ENCODE data around the gene HECTD3.
"Not testable (repeated sequence)": the region's sequence is repeated elsewhere in the genome, so short reads cannot be mapped to it uniquely, and the experiment has no call there.

HECTD3 gene

GRCh38 chr1:45014321-45015028 is 3.4 kb upstream of the HECTD3 start:
- peak; percentile 60 to 74 for DNase-seq (ENCODE audit: low read depth in 2 of 2)

- no peak for DNase-seq (ENCODE audit: low read depth in 2 of 2)
Observed at GRCh38 chr1:45013551-45014209, 2.6 kb upstream of the HECTD3 start.

DNA sequence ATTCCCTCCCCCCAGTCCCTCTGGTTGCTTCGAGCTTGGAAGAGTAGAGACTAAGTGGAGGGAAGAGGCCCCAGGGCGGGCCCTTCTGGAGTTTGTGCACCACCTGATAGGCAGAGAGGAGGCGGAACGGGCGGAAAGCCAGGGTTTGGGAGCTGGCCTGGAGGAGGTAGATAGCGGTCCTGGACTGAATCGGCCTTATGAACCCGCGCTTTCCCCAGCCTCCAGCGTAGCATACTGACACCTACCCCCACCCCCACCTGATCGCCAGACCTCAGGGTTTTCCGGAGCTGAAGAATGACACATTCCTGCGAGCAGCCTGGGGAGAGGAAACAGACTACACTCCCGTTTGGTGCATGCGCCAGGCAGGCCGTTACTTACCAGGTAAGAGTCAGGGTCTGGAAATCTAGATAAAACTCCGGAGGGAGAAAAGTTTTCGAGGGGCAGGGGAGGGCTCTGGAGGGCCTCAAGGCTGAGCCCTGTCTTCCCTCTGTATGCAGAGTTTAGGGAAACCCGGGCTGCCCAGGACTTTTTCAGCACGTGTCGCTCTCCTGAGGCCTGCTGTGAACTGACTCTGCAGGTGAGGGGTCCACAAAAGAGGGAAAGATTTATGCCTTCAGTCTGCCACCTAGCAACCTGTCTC is 1.6 kb upstream of the HECTD3 start:
- peak in 1 of 2 donors; percentile 8 for DNase-seq (ENCODE audit: low read depth in 2 of 2)

DNA sequence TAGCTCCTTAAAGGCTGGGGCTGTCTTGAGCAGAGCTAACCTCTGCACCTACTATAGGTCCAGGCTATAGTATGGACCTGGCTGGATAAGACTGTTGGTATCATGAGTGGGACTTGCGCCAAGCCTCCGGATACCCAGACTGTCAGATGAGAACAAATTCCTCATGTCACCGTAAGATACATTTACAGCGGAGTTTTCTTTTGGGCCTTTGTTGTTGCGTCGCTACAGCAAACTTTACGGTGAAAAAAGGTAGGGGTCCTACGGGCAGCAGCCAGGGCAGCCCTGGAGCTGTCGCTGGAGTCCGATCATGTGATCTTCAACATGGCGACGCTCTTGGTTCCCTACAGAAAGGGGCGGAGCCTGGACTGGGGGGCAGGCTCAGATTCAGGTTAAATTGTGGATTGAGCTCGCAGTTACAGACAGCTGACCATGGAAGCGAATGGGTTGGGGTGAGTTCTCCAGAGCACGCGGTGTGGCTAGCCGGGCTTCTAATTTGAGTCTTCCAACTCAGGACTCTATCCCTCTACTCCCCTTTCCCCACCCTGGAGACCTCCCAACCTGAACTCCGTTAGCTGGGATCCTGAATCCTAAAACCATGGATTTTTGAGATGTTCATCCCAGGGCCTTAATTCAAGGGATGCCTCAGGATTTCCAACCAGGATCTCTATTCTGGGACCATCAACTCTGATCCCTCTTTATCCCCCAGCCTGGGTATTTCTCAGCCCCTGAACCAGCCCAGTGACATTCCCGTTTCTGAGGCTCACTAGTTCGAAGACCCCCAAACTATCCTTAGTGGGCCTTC is 914 bp upstream of the HECTD3 start, which contains the start of gene UROD:
Gene UROD, plus strand, starts transcription at position 418 of the 802 bp plus-strand sequence. Its CDS starts 12 bp downstream, at position 430.
- peak; percentile 81 to 83 for DNase-seq (ENCODE audit: low read depth in 2 of 2)

- peak in 1 of 2 donors; percentile 9 for DNase-seq (ENCODE audit: low read depth in 2 of 2)
Observed at GRCh38 chr1:45009956-45010854, 919 bp downstream of the HECTD3 start.

GRCh38 chr1:45009296-45009865 is 1.7 kb downstream of the HECTD3 start:
- no peak for DNase-seq (ENCODE audit: low read depth in 2 of 2)

DNA sequence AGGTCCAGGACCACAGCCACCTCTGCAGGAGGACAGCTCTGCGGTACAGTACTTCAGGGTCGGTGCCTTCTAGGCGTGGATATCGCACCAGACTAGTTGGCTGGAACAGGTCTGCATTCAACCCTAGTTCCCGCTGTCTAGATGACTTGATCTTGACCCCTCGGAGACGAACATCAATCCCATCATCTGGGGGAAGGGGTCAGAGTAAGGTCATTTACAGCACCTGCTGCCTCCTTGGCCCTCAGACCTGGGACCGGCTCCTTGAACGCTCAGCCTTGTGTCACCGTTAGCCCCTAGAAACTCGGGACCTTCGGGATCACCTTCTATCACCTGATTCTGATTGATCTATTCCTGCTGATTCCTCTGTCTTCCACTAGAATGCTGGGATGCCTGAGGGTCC is 2.6 kb downstream of the HECTD3 start:
- DNase-seq (ENCODE audit: low read depth in 2 of 2) = no peak

DNA sequence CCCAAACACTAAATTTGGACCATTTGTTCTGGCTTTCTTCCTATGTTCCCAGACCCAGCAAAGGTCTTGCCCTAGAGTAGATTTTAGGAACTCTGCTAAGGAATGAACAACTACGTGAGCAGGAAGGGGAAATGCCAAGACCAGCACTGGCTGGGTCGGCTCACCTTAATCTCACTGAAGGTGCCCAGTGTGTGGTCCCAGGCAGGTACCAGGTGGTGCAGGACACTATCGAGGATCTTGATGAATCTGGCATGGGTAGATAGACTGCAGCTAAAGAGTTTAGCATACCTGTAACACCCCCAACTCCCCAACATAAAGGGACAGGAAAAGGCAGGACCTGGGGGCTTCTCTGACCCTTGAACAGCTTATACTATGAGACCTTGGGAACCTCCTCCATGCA is 3.0 kb downstream of the HECTD3 start:
- no peak for DNase-seq (ENCODE audit: low read depth in 2 of 2)

DNA sequence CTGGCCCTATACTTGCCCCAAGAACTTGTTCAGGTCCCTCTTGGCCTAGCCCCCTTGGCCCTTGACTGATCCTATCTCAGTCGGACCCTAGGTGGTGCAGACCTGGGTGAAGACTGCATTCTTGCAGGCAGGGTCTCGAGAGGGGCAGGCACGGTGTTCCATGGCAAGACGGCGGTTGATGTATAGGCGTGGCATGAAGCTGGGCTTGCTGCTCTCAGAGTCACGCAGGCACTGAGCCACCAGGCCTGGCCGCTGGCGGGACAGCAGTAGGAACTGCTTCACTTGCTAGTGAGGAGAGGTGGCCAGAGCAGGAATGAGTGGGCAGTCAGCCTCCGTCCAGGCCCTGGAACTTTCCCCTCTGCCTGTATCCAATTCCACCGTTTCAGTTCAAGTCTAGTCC is 3.8 kb downstream of the HECTD3 start:
- DNase-seq (ENCODE audit: low read depth in 2 of 2) = no peak

GRCh38 chr1:45005761-45006160 is 5.4 kb downstream of the HECTD3 start:
- no peak for DNase-seq (ENCODE audit: low read depth in 2 of 2)

GRCh38 chr1:45004281-45004920 is 6.7 kb downstream of the HECTD3 start:
- DNase-seq (ENCODE audit: low read depth in 2 of 2) = no peak

GRCh38 chr1:45003741-45004140 is 7.4 kb downstream of the HECTD3 start:
- DNase-seq (ENCODE audit: low read depth in 2 of 2) = no peak

DNA sequence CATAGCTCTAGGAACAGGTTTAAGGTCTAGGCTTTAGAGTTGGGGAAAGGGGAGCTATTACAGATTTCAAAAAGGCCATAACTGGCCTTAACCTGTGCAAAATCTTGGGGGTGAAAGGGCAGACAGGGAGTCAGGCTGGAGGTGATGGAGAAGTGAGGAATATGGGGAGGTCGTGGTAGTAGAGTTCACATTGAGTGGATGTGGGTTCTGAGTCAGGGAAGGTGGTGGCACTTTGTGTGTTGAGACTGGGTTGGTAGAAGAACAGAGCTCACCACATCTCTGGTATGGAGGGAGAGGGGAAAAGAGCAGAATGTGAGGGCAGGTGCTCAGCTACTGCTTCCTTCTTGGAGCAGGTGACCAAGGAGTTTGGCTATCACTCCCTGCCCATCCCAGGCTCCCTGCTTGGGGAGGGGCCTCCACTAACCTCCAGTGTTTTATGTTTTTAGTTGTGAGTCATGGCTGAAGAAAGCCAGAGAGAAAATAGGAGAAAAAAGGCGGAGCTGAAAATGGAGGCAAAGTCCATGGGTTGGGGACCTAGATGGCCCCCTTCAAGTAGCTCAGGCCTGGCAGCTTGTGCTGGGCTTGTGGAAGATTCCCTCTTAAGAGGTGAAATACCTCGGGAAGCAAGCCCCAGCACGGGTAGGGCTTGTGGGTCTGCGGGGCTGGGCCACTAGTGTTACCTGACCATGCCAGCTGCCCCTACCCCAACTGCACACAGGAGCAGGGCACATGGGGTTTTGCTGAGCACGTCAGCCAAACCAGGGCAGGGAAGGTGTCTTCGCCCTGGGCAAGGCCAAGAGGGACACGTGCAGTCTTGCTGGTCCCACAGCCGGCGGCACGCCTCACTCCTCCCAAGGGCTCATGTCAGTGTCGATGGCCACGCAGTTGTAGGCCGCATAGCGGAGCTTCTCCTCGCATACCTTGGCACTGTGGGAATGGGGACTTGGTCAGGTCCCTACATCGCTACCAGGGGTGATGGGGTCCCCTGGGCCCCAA is 8.2 kb downstream of the HECTD3 start:
- no peak for DNase-seq (ENCODE audit: low read depth in 2 of 2)

- DNase-seq (ENCODE audit: low read depth in 2 of 2) = not testable (repeated sequence)
Observed at GRCh38 chr1:45001576-45001975, 9.5 kb downstream of the HECTD3 start.

DNA sequence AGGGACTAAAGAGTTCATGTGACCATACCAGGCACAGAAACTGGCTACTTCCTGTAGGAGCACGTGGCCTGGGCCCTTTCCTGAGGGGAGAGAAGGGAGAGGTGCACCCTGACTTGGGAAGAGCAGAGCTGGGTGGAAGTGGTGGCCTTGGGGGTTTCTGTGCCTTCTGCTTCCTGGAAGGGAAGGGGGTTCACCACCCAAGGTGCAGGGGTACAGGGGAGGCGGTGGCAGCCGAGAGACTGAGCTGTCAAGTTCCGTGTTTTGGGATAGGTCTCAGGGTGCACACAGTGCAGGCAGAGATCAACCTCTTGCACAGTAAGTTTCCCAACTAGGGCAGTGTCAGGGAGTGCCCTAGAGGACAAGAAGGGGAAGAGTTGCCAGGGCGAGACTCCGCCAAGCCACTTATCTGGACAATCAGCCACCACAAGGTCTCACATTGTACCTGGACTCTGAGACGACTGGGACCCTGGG is 10.1 kb downstream of the HECTD3 start:
- DNase-seq (ENCODE audit: low read depth in 2 of 2) = no peak

DNA sequence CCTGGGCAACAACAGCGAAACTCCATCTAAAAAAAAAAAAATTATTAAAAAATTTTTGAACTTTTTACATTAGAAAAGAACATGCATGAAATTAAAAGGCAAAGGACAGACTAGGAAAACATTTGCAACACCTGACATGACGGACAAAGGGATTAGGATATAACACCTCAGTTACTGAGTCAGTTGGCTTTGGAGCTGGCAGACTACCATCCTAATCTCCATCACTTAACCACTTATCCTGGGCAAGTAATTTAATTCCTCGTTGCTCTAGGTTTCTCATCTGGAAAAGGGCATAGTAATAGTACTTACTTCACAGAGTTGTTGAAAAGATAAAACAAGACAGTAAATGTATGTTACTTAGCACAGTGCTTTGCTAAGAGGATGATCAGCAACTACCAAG is 11.9 kb downstream of the HECTD3 start:
- DNase-seq (ENCODE audit: low read depth in 2 of 2) = no peak

- no peak for DNase-seq (ENCODE audit: low read depth in 2 of 2)
Observed at GRCh38 chr1:44995467-44996238, 15.5 kb downstream of the HECTD3 start.

GRCh38 chr1:44994309-44994898 is 16.7 kb downstream of the HECTD3 start:
- no peak for DNase-seq (ENCODE audit: low read depth in 2 of 2)

All from stimulated activated CD8-positive, alpha-beta memory T cell treated with anti-CD3 and anti-CD28 coated beads, Interleukin-7, amount 100 ng/mL, for 4 hours (primary cell).